Measurements from ENCODE around the gene CD3G. TPM values are rescaled to one million over a fixed set of nuclear protein-coding genes. Genes with fewer than 3 reads are reported as not detected.
"Not testable (repeated sequence)": the region's sequence is repeated elsewhere in the genome, so short reads cannot be mapped to it uniquely, and the experiment has no call there.

Gene CD3G
- total RNA-seq (2014; rRNA removed; shearing (Covaris generic)), result not detected in 2 replicates
- not detected in 2 replicates for polyA plus RNA-seq (2015; cell fraction: cytosol; rRNA removed)
- polyA plus RNA-seq (2015; cell fraction: nucleus; rRNA removed), result not detected in 2 replicates

DNA sequence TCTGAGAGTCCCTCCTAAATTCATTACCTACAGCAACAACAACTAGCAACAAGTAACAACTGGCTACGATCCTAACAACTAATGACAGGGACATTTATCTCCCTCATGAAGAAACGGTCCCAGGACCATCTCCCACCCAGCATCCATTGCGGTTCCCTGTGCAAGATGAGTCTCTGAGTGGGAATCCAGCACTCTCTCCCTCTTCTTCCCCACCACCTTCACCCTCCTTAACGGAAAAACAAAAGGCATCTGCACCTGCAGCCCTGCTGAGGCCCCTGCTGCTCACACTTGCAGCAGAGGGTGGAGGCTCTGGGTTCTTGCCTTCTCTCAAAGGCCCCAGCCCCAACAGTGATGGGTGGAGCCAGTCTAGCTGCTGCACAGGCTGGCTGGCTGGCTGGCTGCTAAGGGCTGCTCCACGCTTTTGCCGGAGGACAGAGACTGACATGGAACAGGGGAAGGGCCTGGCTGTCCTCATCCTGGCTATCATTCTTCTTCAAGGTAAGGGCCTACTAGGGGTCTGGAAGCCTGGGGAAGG is at the start of gene CD3G:
Gene CD3G (plus strand): TSS at position 364 of the 535 bp plus-strand sequence. CDS start 80 bp downstream, at position 444.
- no peak for DNase-seq (ENCODE audit: low read depth)

DNA sequence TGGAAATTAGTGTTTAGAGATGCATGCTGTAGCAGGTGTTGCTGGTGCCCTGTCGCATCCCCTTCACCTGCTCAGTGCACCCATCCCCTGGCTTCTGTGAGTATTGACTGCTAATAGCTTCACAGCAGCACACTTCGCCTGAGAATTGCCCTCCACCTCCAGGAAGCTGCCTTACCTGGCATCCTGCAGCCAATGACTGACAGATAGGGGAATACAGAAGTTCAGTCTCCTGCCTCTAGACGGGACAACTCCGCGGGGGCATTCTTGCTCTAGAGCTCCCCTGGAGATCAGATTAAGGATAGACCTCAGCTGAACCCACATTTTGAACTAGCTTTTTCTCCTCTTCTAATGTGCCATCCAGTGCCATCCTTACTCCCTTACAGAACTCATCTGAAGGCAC is 48.9 kb upstream of the CD3G start:
- no peak for DNase-seq (ENCODE audit: low read depth)

GRCh38 chr11:118295815-118296454 is 48.2 kb upstream of the CD3G start:
- DNase-seq (ENCODE audit: low read depth), result peak; percentile 42

GRCh38 chr11:118301600-118302195 is 42.4 kb upstream of the CD3G start:
- DNase-seq (ENCODE audit: low read depth), result no peak

DNA sequence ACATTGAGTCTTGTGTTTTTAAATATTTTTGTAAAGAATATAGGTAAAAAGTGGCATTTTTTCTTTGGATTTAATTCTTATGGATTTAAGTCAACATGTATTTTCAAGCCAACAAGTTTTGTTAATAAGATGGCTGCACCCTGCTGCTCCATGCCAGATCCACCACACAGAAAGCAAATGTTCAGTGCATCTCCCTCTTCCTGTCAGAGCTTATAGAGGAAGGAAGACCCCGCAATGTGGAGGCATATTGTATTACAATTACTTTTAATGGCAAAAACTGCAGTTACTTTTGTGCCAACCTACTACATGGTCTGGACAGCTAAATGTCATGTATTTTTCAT is 39.9 kb upstream of the CD3G start:
- DNase-seq (ENCODE audit: low read depth), result no peak

GRCh38 chr11:118304568-118305248 is 39.4 kb upstream of the CD3G start, which contains the start of gene CD3E:
CD3E (plus strand) TSS chr11:118304730; CDS start chr11:118304953, 223 bp downstream.
- DNase-seq (ENCODE audit: low read depth), result no peak

DNA sequence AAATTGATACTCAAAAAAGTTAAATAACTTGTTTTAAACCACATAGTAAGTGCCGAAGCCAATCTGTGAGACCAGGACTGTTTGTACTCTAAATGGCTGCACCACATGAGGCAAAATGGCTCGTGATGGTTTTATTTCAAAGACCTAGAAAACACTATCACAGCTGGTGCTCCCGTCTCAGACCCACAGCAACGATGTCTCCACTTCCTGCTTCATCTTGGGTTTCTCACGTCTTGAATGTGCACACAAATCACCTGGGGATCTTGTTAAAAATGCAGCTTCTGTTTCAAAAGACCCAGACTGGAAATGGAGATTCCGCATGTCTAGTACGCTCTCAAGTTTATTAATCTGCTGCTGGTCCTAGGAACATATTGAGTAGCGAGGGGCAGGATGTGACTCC is 38.4 kb upstream of the CD3G start:
- DNase-seq (ENCODE audit: low read depth), result no peak

DNA sequence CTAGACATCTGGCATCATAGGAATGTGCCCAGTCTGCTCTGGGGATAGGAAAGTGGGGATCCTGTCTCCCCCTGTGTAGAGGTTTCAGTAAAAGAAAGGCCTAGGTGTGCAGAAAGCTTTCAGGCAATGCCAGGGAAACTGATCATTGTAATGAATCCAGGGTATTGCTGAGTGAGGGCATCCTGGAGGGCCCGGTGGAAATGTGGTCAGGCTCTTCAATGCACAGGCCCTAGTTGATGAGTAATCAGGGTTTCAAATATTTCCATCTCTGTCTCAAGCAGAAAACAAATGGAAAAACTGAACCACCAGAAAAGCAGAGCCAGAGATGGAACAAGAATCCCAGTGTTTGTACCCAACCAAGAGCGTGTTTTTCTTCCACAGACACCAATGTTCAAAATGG is 37.6 kb upstream of the CD3G start:
- peak; percentile 38 for DNase-seq (ENCODE audit: low read depth)

DNA sequence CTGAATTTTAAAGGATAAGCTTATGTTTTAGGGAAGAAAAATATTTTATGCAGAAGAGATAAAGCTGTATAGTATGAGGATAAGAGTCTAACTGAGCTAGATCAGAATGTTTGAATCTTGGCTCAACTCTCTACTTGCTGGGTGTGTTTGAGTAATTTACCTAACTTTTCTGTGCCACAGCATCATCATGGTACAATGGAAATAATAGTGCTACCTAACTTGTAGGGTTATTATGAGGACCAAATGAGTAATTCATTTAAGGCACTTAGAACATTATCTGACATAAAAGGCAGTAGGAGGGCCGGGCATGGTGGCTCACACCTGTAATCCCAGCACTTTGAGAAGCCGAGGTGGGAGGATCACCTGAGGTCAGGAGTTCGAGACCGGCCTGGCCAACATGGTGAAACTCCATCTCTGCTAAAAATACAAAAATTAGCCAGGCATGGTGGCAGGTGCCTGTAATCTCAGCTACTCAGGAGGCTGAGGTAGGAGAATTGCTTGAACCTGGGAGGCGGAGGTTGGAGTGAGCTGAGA is 35.1 kb upstream of the CD3G start:
- not testable (repeated sequence) for DNase-seq (ENCODE audit: low read depth)

DNA sequence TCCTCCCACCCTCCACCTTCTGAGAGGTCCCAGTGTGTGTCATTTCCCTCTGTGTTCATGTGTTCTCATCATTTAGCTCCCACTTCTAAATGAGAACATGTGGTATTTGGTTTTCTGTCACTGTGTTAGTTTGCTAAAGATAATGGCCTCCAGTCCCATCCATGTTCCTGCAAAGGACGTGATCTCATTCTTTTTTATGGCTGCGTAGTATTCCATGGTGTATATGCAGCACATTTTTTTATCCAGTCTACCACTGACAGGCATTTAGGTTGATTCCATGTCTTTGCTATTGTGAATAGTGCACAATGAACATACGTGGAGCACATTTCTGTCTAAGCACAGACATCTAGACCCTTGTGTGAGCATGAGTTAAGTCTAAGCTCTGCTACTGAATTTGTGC is 33.9 kb upstream of the CD3G start:
- no peak for DNase-seq (ENCODE audit: low read depth)

GRCh38 chr11:118310781-118311485 is 33.2 kb upstream of the CD3G start:
- no peak for DNase-seq (ENCODE audit: low read depth)

- DNase-seq (ENCODE audit: low read depth), result no peak
These were observed 32.6 kb upstream of the CD3G start for GRCh38 chr11:118311518-118311917.

GRCh38 chr11:118312328-118312727 is 31.8 kb upstream of the CD3G start:
- no peak for DNase-seq (ENCODE audit: low read depth)

DNA sequence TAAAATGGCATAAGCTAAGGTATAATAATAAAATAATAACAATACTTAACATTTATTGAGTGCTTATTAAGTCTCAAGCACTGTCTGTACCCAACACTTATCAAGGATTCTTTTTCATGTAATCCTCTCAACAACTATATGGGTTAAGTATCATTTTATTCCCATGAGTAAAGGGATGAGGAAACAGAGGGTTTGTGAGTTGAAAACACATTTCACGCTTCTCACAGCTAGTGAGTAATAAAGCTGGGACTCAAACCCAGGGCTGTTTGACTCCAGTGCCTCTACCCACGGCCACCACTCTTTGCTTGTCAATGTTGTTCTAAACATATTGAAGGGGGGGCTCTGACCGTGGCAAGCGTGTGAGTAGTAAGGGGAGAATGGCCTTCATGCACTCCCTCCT is 30.9 kb upstream of the CD3G start:
- DNase-seq (ENCODE audit: low read depth), result no peak

DNA sequence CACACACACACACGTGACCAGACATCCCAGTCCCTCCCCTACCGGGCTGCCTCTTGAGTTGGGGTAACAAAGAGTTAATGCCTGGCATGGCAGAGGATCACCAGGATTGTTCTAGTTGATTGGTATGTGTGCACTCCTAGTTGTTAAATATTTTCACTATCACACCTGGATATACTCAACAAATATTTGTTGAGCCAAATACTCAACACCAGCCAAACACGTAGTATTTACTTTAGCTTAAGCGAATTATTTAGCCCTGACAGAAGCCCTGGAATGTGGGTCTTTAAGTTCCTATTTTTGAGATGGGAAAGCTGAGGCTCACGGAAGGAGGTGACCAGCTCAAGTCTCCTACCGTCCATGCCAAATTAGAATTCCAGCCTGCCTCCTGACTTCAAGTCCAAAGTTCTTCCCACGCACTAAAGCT is 29.1 kb upstream of the CD3G start:
- DNase-seq (ENCODE audit: low read depth), result no peak

DNA sequence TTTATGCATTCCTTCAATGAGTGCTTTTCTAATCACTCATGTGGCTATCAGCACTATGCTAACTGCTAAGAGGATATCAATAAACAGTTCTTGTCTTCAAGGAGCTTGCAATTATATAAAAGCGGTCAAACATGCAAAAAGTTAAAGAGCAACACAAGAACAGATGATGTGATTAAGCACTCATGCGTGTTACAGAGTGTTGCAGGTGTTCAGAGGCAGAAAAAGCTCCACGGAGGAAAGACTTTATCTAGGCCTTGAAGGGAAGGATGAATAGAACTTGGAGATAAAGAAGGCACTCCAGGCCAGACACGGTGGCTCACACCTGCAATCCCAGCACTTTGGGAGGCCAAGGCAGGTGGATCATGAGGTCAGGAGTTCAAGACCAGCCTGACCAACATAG is 26.0 kb upstream of the CD3G start:
- no peak for DNase-seq (ENCODE audit: low read depth)

- DNase-seq (ENCODE audit: low read depth), result no peak
These were observed 25.4 kb upstream of the CD3G start for GRCh38 chr11:118318581-118319336.

- no peak for DNase-seq (ENCODE audit: low read depth)
These were observed 24.8 kb upstream of the CD3G start for GRCh38 chr11:118319337-118319707.

GRCh38 chr11:118320515-118320914 is 23.6 kb upstream of the CD3G start:
- no peak for DNase-seq (ENCODE audit: low read depth)

DNA sequence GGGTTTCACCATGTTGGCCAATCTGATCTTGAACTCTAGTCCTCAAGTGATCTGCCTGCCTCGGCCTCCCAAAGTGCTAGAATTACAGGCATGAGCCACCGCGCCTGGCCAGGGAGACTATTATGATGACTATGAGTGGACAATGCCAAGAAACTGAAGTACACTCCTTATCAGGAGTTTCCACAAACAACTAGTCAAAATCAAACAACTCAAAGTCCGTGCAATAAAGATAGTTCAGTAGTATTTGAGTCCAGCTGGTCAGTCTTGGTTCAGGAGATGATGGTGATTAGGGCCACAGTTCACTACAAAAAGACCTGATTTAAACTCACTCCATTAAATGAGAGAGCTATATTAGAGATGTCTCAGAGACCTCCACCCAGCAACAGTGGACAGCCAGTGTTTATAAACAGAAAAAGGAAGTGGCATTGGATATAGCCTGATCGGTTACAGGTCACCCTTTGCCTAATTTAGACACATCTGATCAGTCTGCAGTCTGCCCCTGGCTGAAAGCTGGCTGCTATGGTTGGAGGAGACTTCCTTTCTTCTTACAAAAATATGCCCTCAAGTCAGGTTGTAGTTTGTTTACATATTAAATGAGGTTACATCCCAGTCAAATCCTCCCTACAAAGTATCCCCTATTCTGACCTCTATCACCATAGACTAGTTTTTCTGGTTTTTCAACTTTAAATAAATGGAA is 22.6 kb upstream of the CD3G start:
- no peak for DNase-seq (ENCODE audit: low read depth)
